A673 (cell line): ENCODE results near the gene GUCY2F. TPM values are rescaled to one million over a fixed set of nuclear protein-coding genes. Genes with fewer than 3 reads are reported as not detected.

ENCODE experiments used
- BruUV-seq: library from RNA; stranded (reverse); fragments of 400-500 nt; replicated peaks from 2 replicates; lab custom pipeline; 2021; lab: Mats Ljungman, UMichigan
- CTCF ChIA-PET: fragments of 300-600 bp; sonication (Branson Sonifier 250); formaldehyde crosslinking; loops from one replicate; lab custom pipeline; 2022; ENCODE audit warnings: antibody characterized with exemption; lab: Charles Lee
- POLR2A ChIA-PET: fragments of 300-600 bp; sonication (Branson Sonifier 250); formaldehyde crosslinking; loops from one replicate; lab custom pipeline; 2022; ENCODE audit warnings: antibody characterized with exemption; ENCODE audit not compliant: low non-redundant PET; lab: Charles Lee
- DNase-seq: peaks from one replicate; pipeline ENCODE4 v3.0.0-alpha.2; 2015; ENCODE audit warnings: low spot score
- H3K27ac ChIP-seq: fragments of 200-600 bp; sonication (generic); 2 replicates; pipeline ENCODE4 v1.5.1; 2016; ENCODE audit warnings: mixed run types, low read depth, mild to moderate bottlenecking, mixed read lengths, antibody characterized with exemption, low read length; ENCODE audit not compliant: poor library complexity, severe bottlenecking
- H3K27me3 ChIP-seq: fragments of 200-600 bp; sonication (generic); replicated peaks from 2 replicates; pipeline ENCODE4 v1.6.1; 2017; ENCODE audit warnings: mixed run types, low read depth, mild to moderate bottlenecking, mixed read lengths, antibody characterized with exemption, low read length; ENCODE audit not compliant: insufficient read depth, poor library complexity
- H3K36me3 ChIP-seq: fragments of 200-600 bp; sonication (generic); 2 replicates; pipeline ENCODE4 v1.6.1; 2016; ENCODE audit warnings: mixed run types, mild to moderate bottlenecking, mixed read lengths, antibody characterized with exemption, low read length; ENCODE audit not compliant: insufficient read depth, poor library complexity, severe bottlenecking
- H3K4me1 ChIP-seq: fragments of 200-600 bp; sonication (generic); 2 replicates; pipeline ENCODE4 v1.6.1; 2017; ENCODE audit warnings: mixed run types, mild to moderate bottlenecking, mixed read lengths, antibody characterized with exemption, low read length; ENCODE audit not compliant: insufficient read depth, poor library complexity, severe bottlenecking
- H3K4me3 ChIP-seq: fragments of 200-600 bp; sonication (generic); 2 replicates; pipeline ENCODE4 v1.5.1; 2016; ENCODE audit warnings: low read depth, mixed run types, mild to moderate bottlenecking, mixed read lengths, low read length; ENCODE audit not compliant: poor library complexity, severe bottlenecking
- H3K9me3 ChIP-seq: fragments of 200-600 bp; sonication (generic); 2 replicates; pipeline ENCODE4 v1.6.1; 2016; ENCODE audit warnings: mixed run types, low read depth, mild to moderate bottlenecking, mixed read lengths, antibody characterized with exemption, low read length; ENCODE audit not compliant: poor library complexity, severe bottlenecking
- EZH2 ChIP-seq: fragments of 200-600 bp; sonication (generic); IDR thresholded peaks from 2 replicates; pipeline ENCODE4 v1.6.1; 2017; ENCODE audit warnings: borderline replicate concordance, low read depth, mild to moderate bottlenecking, mixed read lengths, antibody characterized with exemption, low read length; ENCODE audit not compliant: poor library complexity, severe bottlenecking
- intact Hi-C: fragments of 100-400 bp; cut with micrococcal nuclease; formaldehyde crosslinking; loops from one replicate; pipeline ENCODE4 v1.10.0; 2022; ENCODE audit not compliant: unreplicated experiment
- total RNA-seq: library from RNA; stranded (reverse); gene quantifications from 2 replicates; pipeline ENCODE4 v1.2.3, GENCODE V29; 2021
- TF ChIP-seq, protein P1 (sequence below): fragments of 300-800, 200-600 bp; sonication (generic); conservative IDR thresholded peaks from 2 replicates; pipeline ENCODE4 v1.5.1; 2017; ENCODE audit warnings: low read depth, mild to moderate bottlenecking, antibody characterized with exemption, low read length, moderate library complexity, mixed read lengths

GUCY2F gene
- total RNA-seq, 1 experiment from 2014 or later: 0.26 TPM

DNA sequence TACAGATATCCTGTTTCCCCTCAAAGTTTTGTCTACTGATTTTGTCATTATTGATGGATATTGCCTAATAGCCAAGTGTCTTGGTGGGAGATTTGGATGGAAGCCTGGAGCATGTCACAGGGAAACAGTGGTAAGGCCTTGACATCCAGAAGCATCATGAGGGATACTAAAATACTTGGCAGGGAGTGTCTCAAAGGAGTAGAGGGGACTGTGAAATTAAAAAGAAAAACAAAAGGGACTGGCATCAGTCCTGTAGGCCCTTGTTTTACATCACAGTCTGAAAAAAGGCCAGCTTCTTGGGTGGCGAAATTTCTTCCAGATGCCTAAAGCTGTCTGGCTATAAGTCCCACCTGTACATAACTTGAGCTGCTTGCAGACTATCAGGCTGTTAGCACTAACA lies 83.8 kb downstream of the GUCY2F start:
- Histone ChIP-seq H3K4me1 (no peaks in the 10 kb centered on the region), H3K4me3 (no peak overlapping the region), H3K9me3 (no peaks in the 10 kb centered on the region), H3K27me3 (peaks cover 3% of the 10 kb centered on the region), H3K36me3 (no peaks in the 10 kb centered on the region), H3K27ac (no peak overlapping the region)
- DNase-seq: no peak
- intact Hi-C loops: no loop called here
- no TSS peak for BruUV-seq
- TF ChIP-seq, protein P1, sequence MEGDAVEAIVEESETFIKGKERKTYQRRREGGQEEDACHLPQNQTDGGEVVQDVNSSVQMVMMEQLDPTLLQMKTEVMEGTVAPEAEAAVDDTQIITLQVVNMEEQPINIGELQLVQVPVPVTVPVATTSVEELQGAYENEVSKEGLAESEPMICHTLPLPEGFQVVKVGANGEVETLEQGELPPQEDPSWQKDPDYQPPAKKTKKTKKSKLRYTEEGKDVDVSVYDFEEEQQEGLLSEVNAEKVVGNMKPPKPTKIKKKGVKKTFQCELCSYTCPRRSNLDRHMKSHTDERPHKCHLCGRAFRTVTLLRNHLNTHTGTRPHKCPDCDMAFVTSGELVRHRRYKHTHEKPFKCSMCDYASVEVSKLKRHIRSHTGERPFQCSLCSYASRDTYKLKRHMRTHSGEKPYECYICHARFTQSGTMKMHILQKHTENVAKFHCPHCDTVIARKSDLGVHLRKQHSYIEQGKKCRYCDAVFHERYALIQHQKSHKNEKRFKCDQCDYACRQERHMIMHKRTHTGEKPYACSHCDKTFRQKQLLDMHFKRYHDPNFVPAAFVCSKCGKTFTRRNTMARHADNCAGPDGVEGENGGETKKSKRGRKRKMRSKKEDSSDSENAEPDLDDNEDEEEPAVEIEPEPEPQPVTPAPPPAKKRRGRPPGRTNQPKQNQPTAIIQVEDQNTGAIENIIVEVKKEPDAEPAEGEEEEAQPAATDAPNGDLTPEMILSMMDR: no peak
- no peak for TF ChIP-seq EZH2
- ChIA-PET POLR2A (no interaction called here), CTCF (no interaction called here)

DNA sequence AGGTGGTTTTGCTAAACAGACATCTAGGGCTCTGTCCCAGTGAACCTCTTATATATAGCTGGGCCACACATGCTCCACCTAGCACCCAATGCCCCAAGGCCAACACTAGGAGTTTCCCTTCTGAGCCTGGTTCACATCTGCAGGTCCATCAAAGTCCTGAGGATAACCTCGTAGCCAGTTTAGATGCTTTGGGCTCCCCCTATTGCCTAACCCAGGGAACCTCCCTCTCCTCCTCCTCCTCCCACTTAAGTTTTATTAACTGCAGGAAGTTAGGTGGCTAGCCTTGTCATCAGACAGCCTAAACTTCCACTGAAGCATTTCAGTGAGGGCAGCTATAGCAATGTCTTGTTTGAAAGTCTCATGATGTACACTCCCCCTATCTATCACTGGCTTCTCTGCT lies 88.0 kb downstream of the GUCY2F start:
- Histone ChIP-seq H3K9me3 (no peaks in the 10 kb centered on the region), H3K4me1 (no peaks in the 10 kb centered on the region), H3K27ac (no peak overlapping the region), H3K4me3 (no peak overlapping the region), H3K36me3 (no peaks in the 10 kb centered on the region), H3K27me3 (no peaks in the 10 kb centered on the region)
- ChIA-PET POLR2A (no interaction called here), CTCF (no interaction called here)
- peak; percentile 8 for DNase-seq
- intact Hi-C loops: no loop called here
- TF ChIP-seq, protein P1: peak; percentile 29
- no peak for TF ChIP-seq EZH2
- no TSS peak for BruUV-seq

DNA sequence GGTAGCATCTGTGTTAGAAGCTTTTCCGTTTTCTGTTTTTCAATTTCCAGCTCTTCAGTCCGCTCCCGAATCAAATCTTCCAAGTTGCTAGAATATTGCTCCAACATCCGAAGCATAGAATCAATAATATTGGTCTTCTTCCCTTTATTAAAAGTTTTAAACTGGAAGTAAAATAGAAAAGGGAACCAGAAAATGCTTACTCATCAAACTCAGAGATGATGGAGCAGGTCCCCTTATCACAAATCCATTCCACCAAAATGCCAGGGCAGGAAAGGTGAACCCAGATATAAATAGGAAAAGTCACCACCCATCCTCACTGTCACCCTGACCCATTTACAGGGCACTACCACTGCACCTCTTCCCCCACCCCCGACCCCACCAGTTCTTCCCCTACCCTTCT lies 89.0 kb downstream of the GUCY2F start:
- H3K27ac ChIP-seq: no peak overlapping the region
- BruUV-seq: no TSS peak
- no peaks in the 10 kb centered on the region for H3K27me3 ChIP-seq
- no peaks in the 10 kb centered on the region for H3K9me3 ChIP-seq
- ChIA-PET POLR2A (no interaction called here), CTCF (interaction anchor here (0.7 kb wide), 1 partner anchor 87 kb away, joined by 3 read pairs; no protein-coding TSS in a partner anchor)
- no peaks in the 10 kb centered on the region for H3K4me1 ChIP-seq
- H3K36me3 ChIP-seq: no peaks in the 10 kb centered on the region
- DNase-seq: no peak
- no peak overlapping the region for H3K4me3 ChIP-seq
- no peak for TF ChIP-seq EZH2
- TF ChIP-seq, protein P1: no peak
- intact Hi-C loops: no loop called here
